K562 (cell line): ENCODE measurements around the gene CEBPA. TPM values are rescaled to one million over a fixed set of nuclear protein-coding genes. Genes with fewer than 3 reads are reported as not detected.

Experiments
- ATAC-seq: fragments of 200-7000 bp; cut with Tn5 transposase; 3 replicates; pipeline ENCODE4 v1.9.1; 2020; ENCODE audit warnings: moderate library complexity
- BruUV-seq: library from RNA; stranded (reverse); fragments of 400-500 nt; replicated peaks from 2 replicates; lab custom pipeline; 2021; lab: Mats Ljungman, UMichigan
- CTCF ChIA-PET: fragments of 300-600 bp; formaldehyde crosslinking; extraction: SDS; loops from one replicate; lab custom pipeline; 2021; ENCODE audit warnings: low intra/inter-chr PET ratio; lab: Yijun Ruan, JAX
- POLR2A ChIA-PET: fragments of 300-600, 350-650 bp; sonication (Branson Sonifier 250); formaldehyde crosslinking; extraction: SDS; loops from one replicate; lab custom pipeline; 2021; ENCODE audit warnings: antibody characterized with exemption, inconsistent platforms; lab: Yijun Ruan, JAX
- DNase-seq, 4 experiments: peaks; one replicate each; pipeline versions ENCODE4 v3.0.0 to v3.0.0-alpha.2; 2011 to 2018; ENCODE audit warnings: low spot score in 3 of 4, mixed read lengths in 3 of 4; ENCODE audit errors: extremely low read depth in 1 of 4
- FAIRE-seq: peaks from 2 replicates; lab custom pipeline; 2011; peaks lifted over from hg19 to GRCh38; lab: Jason Lieb, UNC
- H2AFZ ChIP-seq: 2 replicates; pipeline ENCODE4 v1.6.0; 2011; ENCODE audit warnings: low read depth, low read length, control low read depth, inconsistent platforms
- H3K27ac ChIP-seq: fragments of 200-600 bp; 3 replicates; pipeline ENCODE4 v1.8.0; 2011; ENCODE audit warnings: low read depth, mild to moderate bottlenecking, control low read depth, inconsistent platforms, low read length, moderate library complexity, mixed read lengths; ENCODE audit errors: extremely low read depth
- H3K27me3 ChIP-seq, 2 experiments: fragments of 300-600 bp in 1 of 2; 2 replicates in 1 of 2; 3 replicates in 1 of 2; pipeline versions ENCODE4 v1.6.0 to v1.8.0; 2011; ENCODE audit warnings: inconsistent platforms in 2 of 2, low read length in 2 of 2, mild to moderate bottlenecking in 1 of 2, mixed read lengths in 1 of 2, moderate library complexity in 1 of 2; ENCODE audit not compliant: control insufficient read depth in 2 of 2, insufficient read depth in 2 of 2
- H3K36me3 ChIP-seq: fragments of 300-600 bp; 3 replicates; pipeline ENCODE4 v1.8.0; 2011; ENCODE audit warnings: mild to moderate bottlenecking, low read length, inconsistent platforms; ENCODE audit not compliant: control insufficient read depth, insufficient read depth
- H3K4me1 ChIP-seq, 2 experiments: fragments of 200-600 bp in 1 of 2; replicated peaks in 1 of 2; 2 replicates in 1 of 2; 3 replicates in 1 of 2; pipeline versions ENCODE4 v1.5.1 to v1.8.0; 2011; ENCODE audit warnings: inconsistent platforms in 2 of 2, low read length in 2 of 2, mild to moderate bottlenecking in 1 of 2, mixed read lengths in 1 of 2, moderate library complexity in 1 of 2; ENCODE audit not compliant: control insufficient read depth in 2 of 2, insufficient read depth in 2 of 2
- H3K4me2 ChIP-seq: 2 replicates; pipeline ENCODE4 v1.6.1; 2011; ENCODE audit warnings: low read length, control low read depth, inconsistent platforms, mixed read lengths; ENCODE audit not compliant: insufficient read depth
- H3K4me3 ChIP-seq: fragments of 200-600 bp; sonication (generic), shearing (Covaris generic); 2 replicates; pipeline ENCODE4 v1.5.1; 2016; ENCODE audit warnings: control low read depth, inconsistent platforms
- H3K79me2 ChIP-seq: fragments of 200-600 bp; 3 replicates; pipeline ENCODE4 v1.8.0; 2011; ENCODE audit warnings: low read length, inconsistent platforms; ENCODE audit not compliant: control insufficient read depth, insufficient read depth
- H3K9ac ChIP-seq, 2 experiments: 2 replicates each; pipeline versions ENCODE4 v1.6.0 to v1.6.1; 2011; ENCODE audit warnings: low read depth in 2 of 2, low read length in 2 of 2, control low read depth in 1 of 2, inconsistent platforms in 1 of 2, mild to moderate bottlenecking in 1 of 2, mixed read lengths in 1 of 2; ENCODE audit not compliant: insufficient read depth in 1 of 2
- H3K9me1 ChIP-seq: one replicate; pipeline ENCODE4 v1.6.0; 2011; ENCODE audit warnings: inconsistent platforms, mild to moderate bottlenecking, low read length, moderate library complexity; ENCODE audit not compliant: control insufficient read depth, insufficient read depth
- H3K9me3 ChIP-seq: replicated peaks from 2 replicates; pipeline ENCODE4 v1.5.1; 2011; ENCODE audit warnings: low read depth, low read length, inconsistent platforms; ENCODE audit not compliant: control insufficient read depth, insufficient read depth
- H4K20me1 ChIP-seq: replicated peaks from 2 replicates; pipeline ENCODE4 v1.6.1; 2011; ENCODE audit warnings: low read length, inconsistent platforms, mixed read lengths; ENCODE audit not compliant: control insufficient read depth, insufficient read depth
- EP300 ChIP-seq: IDR thresholded peaks from 2 replicates; pipeline ENCODE4 v1.6.1; 2012; ENCODE audit warnings: low read length, improper control_type of control experiment
- HDAC8 ChIP-seq: fragments of 450-650 bp; IDR thresholded peaks from 2 replicates; pipeline ENCODE4 v1.6.1; 2016; ENCODE audit warnings: mild to moderate bottlenecking, missing genetic modification characterization, moderate library complexity, missing compliant biosample characterization
- JUN ChIP-seq, 2 experiments: sonication (generic) in 1 of 2; formaldehyde crosslinking in 1 of 2; IDR thresholded peaks; 2 replicates each; pipeline versions ENCODE4 v1.6.1 to v1.8.0; 2012 to 2022; ENCODE audit warnings: borderline replicate concordance in 2 of 2, mild to moderate bottlenecking in 2 of 2, improper control_type of control experiment in 1 of 2, low read depth in 1 of 2, low read length in 1 of 2, missing genetic modification reagents in 1 of 2
- NBN ChIP-seq: fragments of 450-650 bp; IDR thresholded peaks from 2 replicates; pipeline ENCODE4 v1.6.1; 2016; ENCODE audit warnings: low read depth, mild to moderate bottlenecking
- SRSF1 ChIP-seq: fragments of 200-400 bp; formaldehyde crosslinking; IDR thresholded peaks from 2 replicates; pipeline ENCODE4 v1.6.1; 2017; ENCODE audit warnings: mild to moderate bottlenecking, low read depth, low read length, moderate library complexity
- TGIF2 ChIP-seq: sonication (generic); formaldehyde crosslinking; IDR thresholded peaks from 2 replicates; pipeline ENCODE4 v1.8.1; 2022; ENCODE audit warnings: mild to moderate bottlenecking, missing genetic modification reagents, moderate library complexity
- ZBTB40 ChIP-seq, 2 experiments: fragments of 450-650 bp in 1 of 2; sonication (generic) in 1 of 2; formaldehyde crosslinking in 1 of 2; IDR thresholded peaks; 2 replicates each; pipeline versions ENCODE4 v1.7.1 to v1.9.0; 2016 to 2022; ENCODE audit warnings: inconsistent platforms in 1 of 2, mild to moderate bottlenecking in 1 of 2, missing genetic modification reagents in 1 of 2
- ZEB2 ChIP-seq: fragments of 450-650 bp; IDR thresholded peaks from 2 replicates; pipeline ENCODE4 v1.6.1; 2016
- ZNF324 ChIP-seq: fragments of 250-450 bp; sonication (Bioruptor Pico); IDR thresholded peaks from 2 replicates; pipeline ENCODE4 v1.4.0; 2020; ENCODE audit warnings: mild to moderate bottlenecking
- WGBS: fragments of 100-300 bp; shearing (Covaris generic); methylation state at CpG from one replicate; pipeline ENCODE4 v1.1.6; 2016; ENCODE audit warnings: low coverage, mixed read lengths; ENCODE audit not compliant: insufficient coverage; ENCODE audit errors: missing lambda C conversion rate; 5-methylcytosine and 5-hydroxymethylcytosine counted together
- in situ Hi-C: fragments of 300-500 bp; cut with MboI; formaldehyde crosslinking; loops from 4 replicates; pipeline ENCODE4 v1.15.0; 2018; ENCODE audit warnings: inconsistent platforms, mixed read lengths
- intact Hi-C: fragments of 100-400 bp; cut with micrococcal nuclease; formaldehyde crosslinking; loops from 2 replicates; pipeline ENCODE4 v1.14.2; 2022
- polyA plus RNA-seq, 8 experiments: library from polyadenylated mRNA; depleted of rRNA in 4 of 8; stranded (reverse) in 5 of 8; unstranded in 3 of 8; fragments of >200 nt; fragmentation: Nextera tagmentation in 2 of 8; fragmentation: Illumina TruSeq in 1 of 8; extraction: Ambion mirVana in 2 of 8; extraction: Trizol in 1 of 8; gene quantifications; 2 replicates each; pipeline versions ENCODE4 v1.2.1 to v1.2.3, GENCODE V29; 2011 to 2014; ENCODE audit warnings: inconsistent platforms in 1 of 8, missing spikeins in 1 of 8
- total RNA-seq, 7 experiments: library from RNA; depleted of rRNA in 6 of 7; stranded (reverse); fragments of >200 nt in 6 of 7; fragmentation: Illumina TruSeq in 2 of 7; extraction: Trizol in 2 of 7; gene quantifications; 2 replicates each; pipeline versions ENCODE4 v1.2.1 to v1.2.3, GENCODE V29; 2011 to 2021; ENCODE audit warnings: low replicate concordance in 1 of 7
- TF ChIP-seq, protein P1 (sequence below): sonication (generic); formaldehyde crosslinking; IDR thresholded peaks from 2 replicates; pipeline ENCODE4 v1.8.0; 2023; ENCODE audit warnings: mild to moderate bottlenecking, missing genetic modification reagents

CEBPA gene
- total and polyA plus RNA-seq, 9 of the 15 experiments (the other 6 are each of a cell fraction or from before 2014, with no cell fraction given): 0.03 to 0.59 (median 0.15) TPM; not detected in 2

DNA sequence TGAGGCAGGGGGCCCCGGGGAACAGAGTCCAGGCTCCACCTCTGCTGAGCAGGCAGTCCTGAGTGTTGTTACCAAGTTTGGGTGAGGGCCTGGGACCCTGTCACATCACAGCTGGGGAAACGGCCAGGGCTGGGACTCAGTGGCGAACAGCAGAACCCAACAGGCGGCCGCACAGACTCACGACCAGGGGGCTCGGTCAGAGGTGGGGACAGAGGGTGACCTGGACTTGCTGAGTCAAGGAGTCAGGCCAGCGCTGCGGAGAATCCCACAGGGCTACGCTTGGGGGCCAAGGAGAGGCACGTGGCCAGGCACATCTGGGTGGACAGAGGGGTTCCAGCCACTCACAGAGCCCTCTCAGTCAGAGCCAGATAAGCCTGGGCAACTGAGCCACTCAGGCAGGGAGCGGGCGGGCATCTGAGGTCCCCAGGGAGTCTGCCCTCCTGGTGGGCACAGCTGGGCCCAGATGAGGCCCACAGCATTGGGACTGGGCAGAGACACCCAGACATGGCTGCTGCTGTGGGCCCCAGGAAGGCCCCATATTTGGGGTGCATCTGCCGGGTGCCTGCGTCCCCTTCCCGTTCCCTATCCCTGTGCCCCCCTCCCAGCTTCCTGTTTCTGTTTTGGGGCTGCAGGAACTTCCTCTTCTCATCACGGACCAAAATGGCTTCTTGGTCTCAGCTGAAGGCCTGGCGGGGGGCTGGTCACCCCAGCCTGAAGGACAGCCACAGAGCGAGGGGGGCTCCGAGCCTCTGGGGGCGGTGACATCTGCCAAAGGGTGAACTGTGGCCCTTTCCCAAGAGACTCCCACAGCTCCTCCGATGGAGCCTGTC lies 34.0 kb downstream of the CEBPA start:
- in situ Hi-C loops: no loop called here
- Histone ChIP-seq H3K9me3 (no peaks in the 10 kb centered on the region), H3K27ac (no peak overlapping the region), H3K9ac (no peak overlapping the region; a peak in 1 of 4 replicates), H3K27me3 (peaks cover 4 to 71% of the 10 kb centered on the region in 2 experiments; a peak in 4 of 5 replicates), H2AFZ (no peak overlapping the region), H3K79me2 (no peaks in the 10 kb centered on the region), H3K4me3 (no peak overlapping the region), H3K9me1 (no peaks in the 10 kb centered on the region), H3K4me2 (no peak overlapping the region), H3K4me1 (peaks cover 3 to 29% of the 10 kb centered on the region in 2 experiments; a peak in 4 of 5 replicates), H4K20me1 (0 out of 2 replicates have a peak, but pooled peaks cover 6% of the 10 kb centered on the region), H3K36me3 (no peaks in the 10 kb centered on the region)
- CTCF ChIA-PET: no interaction called here
- no TSS peak for BruUV-seq
- intact Hi-C loops: no loop called here
- WGBS: 36% methylated on average over 19 of the region's 22 CpGs
- ATAC-seq (no peak; the same call in 2 of the 3 replicates), FAIRE-seq (no peak), DNase-seq (no peak)
- POLR2A ChIA-PET: interaction anchor here (1.4 kb wide), 1 partner anchor 11 kb away, joined by 5 read pairs; no protein-coding TSS in a partner anchor
- TF ChIP-seq ZNF324: no peak
- TF ChIP-seq, protein P1, sequence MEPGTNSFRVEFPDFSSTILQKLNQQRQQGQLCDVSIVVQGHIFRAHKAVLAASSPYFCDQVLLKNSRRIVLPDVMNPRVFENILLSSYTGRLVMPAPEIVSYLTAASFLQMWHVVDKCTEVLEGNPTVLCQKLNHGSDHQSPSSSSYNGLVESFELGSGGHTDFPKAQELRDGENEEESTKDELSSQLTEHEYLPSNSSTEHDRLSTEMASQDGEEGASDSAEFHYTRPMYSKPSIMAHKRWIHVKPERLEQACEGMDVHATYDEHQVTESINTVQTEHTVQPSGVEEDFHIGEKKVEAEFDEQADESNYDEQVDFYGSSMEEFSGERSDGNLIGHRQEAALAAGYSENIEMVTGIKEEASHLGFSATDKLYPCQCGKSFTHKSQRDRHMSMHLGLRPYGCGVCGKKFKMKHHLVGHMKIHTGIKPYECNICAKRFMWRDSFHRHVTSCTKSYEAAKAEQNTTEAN (CRISPR knock-in tag): no peak
- no peak for TF ChIP-seq NBN
- TF ChIP-seq TGIF2: no peak
- TF ChIP-seq ZEB2: no peak
- no peak for TF ChIP-seq EP300
- peak; percentile 43; the same call in 1 of the 2 replicates for TF ChIP-seq ZBTB40 (IDR thresholded peaks at IDR 0.05)
- no peak for TF ChIP-seq ZBTB40 (CRISPR knock-in tag; IDR thresholded peaks at IDR 0.05)
- no peak for TF ChIP-seq HDAC8 (tag)
- TF ChIP-seq SRSF1: no peak
- no peak for TF ChIP-seq JUN (IDR thresholded peaks at IDR 0.05; ENCODE audit: borderline replicate concordance, low read depth, low read length)
- TF ChIP-seq JUN (CRISPR knock-in tag; IDR thresholded peaks at IDR 0.05; ENCODE audit: borderline replicate concordance): no peak
